TTC549 (cell line): Measurements from ENCODE around the gene INSYN2A.

Source experiments
- FAIRE-seq: peaks from 2 replicates; lab custom pipeline; 2012; peaks lifted over from hg19 to GRCh38; lab: Jason Lieb, UNC

The INSYN2A gene

DNA sequence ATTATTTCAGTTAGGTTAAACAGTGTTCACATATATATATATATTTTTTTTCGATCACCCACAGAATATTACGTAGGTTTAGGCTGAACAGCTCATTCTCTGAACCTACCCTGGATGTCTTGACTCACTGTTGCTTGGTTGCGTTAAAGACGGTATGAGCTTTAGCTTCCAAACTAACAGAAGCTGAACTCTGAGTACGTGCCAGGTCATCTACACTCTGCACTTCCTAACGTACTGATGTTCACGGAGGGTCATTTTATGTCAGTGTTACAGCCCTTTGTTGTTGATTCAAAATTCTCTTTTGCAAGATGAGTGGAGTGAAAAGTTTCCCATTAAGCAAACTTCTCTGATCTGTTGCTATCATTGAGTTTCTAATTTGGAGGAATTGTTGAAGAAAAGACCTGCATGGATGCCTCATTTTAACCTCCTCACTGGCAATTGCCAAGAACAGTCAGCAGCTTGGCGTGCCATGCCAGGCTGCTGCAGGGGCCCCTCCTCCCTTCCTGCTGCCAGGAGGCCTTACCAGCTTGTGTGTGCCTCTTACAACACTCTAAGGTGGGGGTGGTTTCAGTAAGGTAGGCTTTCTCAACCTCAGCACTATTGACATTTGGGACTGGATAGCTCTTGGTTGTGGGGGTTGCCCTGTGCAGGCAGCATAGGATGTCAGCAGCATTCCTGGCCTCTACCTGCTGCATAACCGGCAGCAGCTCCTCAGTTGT lies 44.3 kb downstream of the INSYN2A start:
- FAIRE-seq: no peak

DNA sequence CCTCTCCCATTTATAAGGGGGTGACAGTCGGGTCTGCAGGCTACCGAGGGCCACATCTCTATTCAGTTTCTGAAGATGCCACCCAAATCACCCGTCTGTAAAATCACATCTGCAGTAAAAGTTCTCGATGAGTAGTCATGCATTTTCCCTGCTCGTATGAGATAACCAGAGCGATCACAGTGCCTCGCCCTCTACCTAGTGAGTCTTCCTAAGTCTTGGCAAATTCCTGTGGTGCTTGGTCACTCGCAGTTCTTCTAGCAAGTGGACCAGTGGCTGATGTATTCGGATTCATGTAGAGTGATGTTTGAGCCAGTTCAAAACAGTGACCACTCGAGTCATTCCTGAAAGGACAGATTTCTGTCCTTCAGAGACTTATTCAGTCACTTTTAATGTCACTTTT lies 44.9 kb downstream of the INSYN2A start:
- no peak for FAIRE-seq

DNA sequence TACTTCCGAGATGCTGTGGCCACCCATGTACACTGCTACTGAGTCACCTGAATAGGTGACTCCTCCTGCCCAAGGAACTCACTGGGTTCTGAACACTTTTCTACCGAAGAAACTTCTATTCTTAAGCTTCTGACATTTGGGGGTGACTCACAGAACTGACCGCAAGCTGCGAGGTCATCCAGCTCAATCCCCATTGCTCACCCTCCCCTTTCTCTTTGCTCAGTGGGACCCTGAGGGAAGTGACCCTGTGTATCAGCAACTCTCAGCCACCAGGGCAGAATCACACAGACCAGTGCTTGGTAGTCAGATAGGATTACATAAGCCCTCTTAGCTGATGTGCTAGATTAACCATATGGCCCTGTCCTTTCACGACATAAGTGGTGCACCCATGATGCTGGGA lies 46.3 kb downstream of the INSYN2A start:
- no peak for FAIRE-seq

DNA sequence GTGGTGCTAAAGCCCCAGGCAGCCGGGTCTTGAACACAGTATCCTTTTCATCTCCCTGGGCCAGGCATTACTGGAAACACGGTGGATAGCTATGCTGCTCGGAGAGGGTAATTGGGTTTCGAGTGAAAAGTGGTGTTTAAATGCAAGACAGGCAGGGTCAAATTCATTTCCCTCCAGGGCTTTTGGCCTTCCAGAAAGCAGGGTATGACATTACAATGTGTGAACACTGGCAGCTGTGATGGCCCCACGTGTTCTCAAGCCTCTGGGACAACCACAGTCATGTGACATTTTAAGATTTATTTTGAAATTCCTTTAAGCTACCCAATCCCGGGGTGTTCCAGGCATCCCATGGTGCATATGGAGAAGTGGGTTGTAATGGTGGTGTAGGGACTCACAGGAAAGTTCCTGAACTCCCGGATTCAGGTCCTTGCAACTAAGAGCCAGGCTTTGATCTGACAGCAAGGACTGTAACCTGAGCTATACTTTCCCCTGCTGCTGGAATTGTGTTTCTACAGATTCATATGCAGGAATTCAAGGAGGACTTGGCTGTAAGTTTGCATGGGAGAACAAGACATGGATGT lies 46.8 kb downstream of the INSYN2A start:
- no peak for FAIRE-seq

DNA sequence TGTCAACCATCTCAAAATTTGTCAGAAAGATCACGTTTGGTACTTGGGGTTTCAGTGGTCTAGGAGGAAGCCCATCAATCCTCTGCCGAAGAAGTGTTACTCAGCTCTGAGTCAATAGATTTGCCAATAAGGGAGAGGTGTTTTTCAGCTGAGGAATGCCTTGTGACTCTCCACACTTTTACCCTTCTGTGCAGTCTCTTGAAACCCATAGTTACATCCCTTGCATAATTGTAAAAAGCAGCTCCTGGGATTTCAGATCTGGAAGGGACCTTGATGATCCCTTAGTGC lies 47.5 kb downstream of the INSYN2A start:
- FAIRE-seq: no peak

DNA sequence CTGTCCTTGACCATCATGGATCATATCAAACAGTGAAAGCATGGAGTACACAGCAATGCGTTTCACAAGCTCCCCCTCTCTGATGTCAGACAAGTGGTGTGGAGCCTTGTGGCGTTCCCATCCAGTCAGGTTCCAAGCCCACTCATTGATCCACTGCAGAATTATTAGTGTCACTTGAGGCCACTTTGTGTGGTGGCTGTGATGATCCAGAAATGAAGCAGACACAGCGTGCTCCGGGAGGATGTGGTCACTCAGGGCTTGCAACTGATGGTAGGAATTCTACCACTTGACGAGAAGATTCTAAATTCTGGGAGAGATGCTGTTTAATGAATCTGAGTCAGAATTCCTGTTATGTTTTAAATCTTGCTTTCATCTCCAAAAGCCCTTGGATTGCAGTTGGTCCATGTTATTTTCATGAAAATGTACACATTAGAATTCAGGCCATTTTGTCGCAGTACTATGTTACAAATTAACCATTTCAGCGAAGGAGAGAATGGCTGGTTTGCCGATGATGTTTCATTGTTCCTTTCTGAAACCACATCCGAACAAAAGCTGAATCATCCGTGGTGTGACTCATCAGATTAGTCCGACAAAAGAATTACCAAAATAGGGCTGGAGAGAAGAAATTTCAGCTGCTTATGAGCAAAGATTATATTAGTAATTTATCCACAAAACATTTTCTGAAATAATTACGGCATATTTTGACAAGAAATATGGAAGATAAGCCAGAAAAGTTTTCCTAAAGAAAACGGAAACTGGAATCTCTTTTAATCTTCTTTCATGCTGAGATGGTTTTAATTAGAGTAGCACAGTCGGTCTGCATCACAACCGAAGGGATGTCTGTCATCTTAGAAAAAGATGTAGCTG lies 48.1 kb downstream of the INSYN2A start:
- no peak for FAIRE-seq

DNA sequence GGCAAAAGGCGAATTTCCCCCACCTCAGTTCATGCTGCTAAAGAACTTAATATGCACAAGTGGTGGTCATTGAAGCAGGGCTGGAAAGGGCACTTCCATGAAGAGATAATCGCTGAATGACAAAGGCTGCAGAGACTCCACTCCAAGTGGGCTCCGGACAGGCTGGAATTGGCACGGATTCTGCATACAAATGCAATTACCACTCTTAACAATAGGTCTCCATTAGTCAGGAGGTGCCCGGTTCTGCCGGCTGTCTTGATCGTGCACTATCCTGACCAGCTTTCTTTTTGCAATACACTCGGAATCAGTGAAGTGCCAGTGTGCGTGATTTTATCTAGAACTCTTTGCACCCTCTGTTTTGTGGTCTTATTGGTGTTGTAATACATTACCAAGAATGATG lies 49.7 kb downstream of the INSYN2A start:
- no peak for FAIRE-seq
